ENCODE measurements around the gene PLCL2.

Gene PLCL2

DNA sequence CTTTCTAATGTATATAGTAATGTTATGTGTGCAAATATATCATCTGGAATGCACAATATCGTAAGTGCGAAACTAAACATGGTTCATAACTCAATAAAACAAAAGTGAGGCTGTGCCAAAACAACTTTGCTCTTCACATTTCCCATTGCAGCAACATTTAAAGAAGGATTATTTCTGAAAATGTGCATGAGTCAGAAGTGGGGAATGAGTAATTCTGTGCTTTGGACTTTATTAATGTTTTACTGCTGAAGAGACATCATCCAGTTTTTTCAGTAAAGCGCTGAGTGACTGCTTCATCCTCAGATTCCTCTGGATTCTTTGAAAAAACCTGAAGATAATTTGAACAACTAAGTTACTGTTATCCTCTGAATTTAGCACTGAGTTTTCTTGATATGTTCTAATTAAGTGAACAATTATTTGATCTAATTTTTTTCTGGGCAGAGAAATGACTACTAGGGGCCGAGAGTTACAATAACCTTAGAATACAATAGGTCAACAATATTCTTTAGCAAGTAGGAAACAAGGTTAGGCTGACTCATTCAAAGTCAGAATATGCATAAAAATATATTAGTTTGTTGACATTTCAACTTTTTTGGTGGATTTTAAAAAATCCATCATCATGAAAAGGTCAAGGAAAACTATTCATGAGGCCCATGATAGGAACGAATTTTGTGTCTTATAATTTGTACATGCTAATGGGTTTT, 20.0 kb upstream of the PLCL2 start:
- DNase-seq (ENCODE audit: low spot score) = no peak
- in situ Hi-C loops (cut with MboI; ENCODE audit: low pct_unique_long_range_greater_than_20kb, low sequenced_read_pairs, unreplicated experiment) = no loop called here
- TF ChIP-seq, protein P1, sequence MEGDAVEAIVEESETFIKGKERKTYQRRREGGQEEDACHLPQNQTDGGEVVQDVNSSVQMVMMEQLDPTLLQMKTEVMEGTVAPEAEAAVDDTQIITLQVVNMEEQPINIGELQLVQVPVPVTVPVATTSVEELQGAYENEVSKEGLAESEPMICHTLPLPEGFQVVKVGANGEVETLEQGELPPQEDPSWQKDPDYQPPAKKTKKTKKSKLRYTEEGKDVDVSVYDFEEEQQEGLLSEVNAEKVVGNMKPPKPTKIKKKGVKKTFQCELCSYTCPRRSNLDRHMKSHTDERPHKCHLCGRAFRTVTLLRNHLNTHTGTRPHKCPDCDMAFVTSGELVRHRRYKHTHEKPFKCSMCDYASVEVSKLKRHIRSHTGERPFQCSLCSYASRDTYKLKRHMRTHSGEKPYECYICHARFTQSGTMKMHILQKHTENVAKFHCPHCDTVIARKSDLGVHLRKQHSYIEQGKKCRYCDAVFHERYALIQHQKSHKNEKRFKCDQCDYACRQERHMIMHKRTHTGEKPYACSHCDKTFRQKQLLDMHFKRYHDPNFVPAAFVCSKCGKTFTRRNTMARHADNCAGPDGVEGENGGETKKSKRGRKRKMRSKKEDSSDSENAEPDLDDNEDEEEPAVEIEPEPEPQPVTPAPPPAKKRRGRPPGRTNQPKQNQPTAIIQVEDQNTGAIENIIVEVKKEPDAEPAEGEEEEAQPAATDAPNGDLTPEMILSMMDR (IDR thresholded peaks at IDR 0.05; ENCODE audit: extremely low read depth, insufficient read depth, missing control alignments) = no peak

DNA sequence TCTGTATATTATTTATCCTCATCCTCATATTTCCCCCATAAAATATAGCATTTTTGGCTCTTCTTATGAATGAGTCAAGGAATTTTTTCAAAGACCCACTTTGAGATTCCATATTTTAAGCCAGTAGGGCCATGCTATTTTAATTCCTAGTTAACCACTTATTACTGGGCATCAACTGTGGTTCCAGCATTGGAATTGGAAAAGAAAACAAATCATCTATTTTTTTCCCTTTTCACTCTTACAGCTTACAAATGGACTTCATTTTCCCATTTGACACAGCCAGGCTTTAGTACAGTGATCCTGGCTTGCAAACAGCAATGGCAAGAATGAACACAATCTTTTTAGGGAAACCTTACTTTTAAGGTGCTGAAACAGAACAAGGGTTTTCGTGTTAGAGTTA, 19.4 kb upstream of the PLCL2 start:
- in situ Hi-C loops (cut with MboI; ENCODE audit: low pct_unique_long_range_greater_than_20kb, low sequenced_read_pairs, unreplicated experiment) = no loop called here
- TF ChIP-seq, protein P1 (IDR thresholded peaks at IDR 0.05; ENCODE audit: extremely low read depth, insufficient read depth, missing control alignments) = no peak
- DNase-seq (ENCODE audit: low spot score) = no peak

DNA sequence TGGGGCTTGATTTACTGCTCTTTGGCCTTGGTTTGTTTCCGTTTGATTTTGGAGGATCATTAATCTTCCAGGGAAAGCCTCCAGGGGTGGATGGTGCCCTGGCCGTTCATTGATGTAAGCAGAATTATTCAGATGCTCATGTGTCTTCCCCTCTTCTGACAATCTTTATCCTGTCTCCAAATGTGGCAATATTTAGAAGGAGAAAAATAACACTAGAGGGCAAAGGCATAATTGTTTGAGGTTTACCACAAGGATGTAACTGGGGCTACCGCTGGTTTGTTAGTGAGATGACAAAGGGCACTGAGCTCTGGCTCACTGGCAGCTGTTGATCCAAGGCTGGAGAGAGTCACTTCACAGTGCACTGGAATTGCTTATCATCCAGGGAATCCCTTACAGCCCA, 18.2 kb upstream of the PLCL2 start:
- no peak for DNase-seq (ENCODE audit: low spot score)
- in situ Hi-C loops (cut with MboI; ENCODE audit: low pct_unique_long_range_greater_than_20kb, low sequenced_read_pairs, unreplicated experiment) = no loop called here
- TF ChIP-seq, protein P1 (IDR thresholded peaks at IDR 0.05; ENCODE audit: extremely low read depth, insufficient read depth, missing control alignments) = no peak

DNA sequence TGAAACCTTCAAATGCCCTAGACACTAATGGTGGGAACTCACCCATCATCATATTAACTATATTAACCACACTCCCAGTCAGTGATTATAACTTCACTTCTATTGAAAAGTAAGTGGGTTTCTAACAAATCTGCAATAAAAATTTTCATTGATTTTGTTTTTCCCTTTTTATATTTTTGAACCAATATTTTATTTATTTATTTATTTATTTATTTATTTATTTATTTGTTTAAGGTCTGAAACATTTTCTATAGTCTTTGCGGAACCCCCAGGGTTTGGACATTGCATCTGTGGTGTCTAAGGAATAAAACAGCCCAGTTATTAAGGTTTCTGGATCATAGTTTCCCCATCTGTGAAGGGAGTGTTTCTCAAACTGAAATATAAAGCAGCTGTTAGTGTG, 16.2 kb upstream of the PLCL2 start:
- no peak for DNase-seq (ENCODE audit: low spot score)
- in situ Hi-C loops (cut with MboI; ENCODE audit: low pct_unique_long_range_greater_than_20kb, low sequenced_read_pairs, unreplicated experiment) = no loop called here
- TF ChIP-seq, protein P1 (IDR thresholded peaks at IDR 0.05; ENCODE audit: extremely low read depth, insufficient read depth, missing control alignments) = no peak

DNA sequence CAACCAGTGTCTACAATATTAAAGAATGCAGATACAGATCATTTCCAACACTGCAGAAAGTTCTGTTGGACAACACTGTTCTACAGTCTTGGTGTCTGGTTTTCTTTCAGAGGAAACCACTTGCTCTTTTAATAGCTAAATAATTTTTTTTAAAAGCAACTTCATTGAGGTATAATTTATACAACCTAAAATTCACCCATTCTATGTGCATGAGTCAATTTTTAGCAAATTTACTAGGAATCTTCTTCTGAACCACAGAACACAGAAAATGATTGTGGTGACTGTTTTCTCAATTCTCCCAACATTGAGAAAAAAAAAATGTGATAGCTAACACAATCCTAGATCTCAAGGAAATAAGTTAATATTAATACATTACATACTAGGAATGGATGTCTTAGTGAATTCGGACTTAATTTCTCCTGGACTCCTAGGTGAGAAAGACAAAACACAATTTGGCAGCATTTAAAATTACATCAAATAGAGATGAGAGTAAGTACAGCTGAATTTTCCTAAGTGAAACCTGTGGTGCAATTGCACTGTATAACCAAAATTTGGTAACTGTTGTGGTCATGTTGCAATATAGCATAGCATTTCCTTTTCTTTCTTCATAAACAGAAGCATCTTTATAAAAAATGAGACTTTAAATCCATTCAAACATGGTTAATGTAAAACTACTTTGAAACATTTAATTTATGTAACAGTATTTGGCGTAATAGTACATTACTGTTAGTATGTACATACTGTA, 15.3 kb upstream of the PLCL2 start:
- TF ChIP-seq, protein P1 (IDR thresholded peaks at IDR 0.05; ENCODE audit: extremely low read depth, insufficient read depth, missing control alignments) = no peak
- DNase-seq (ENCODE audit: low spot score) = no peak
- in situ Hi-C loops (cut with MboI; ENCODE audit: low pct_unique_long_range_greater_than_20kb, low sequenced_read_pairs, unreplicated experiment) = no loop called here

DNA sequence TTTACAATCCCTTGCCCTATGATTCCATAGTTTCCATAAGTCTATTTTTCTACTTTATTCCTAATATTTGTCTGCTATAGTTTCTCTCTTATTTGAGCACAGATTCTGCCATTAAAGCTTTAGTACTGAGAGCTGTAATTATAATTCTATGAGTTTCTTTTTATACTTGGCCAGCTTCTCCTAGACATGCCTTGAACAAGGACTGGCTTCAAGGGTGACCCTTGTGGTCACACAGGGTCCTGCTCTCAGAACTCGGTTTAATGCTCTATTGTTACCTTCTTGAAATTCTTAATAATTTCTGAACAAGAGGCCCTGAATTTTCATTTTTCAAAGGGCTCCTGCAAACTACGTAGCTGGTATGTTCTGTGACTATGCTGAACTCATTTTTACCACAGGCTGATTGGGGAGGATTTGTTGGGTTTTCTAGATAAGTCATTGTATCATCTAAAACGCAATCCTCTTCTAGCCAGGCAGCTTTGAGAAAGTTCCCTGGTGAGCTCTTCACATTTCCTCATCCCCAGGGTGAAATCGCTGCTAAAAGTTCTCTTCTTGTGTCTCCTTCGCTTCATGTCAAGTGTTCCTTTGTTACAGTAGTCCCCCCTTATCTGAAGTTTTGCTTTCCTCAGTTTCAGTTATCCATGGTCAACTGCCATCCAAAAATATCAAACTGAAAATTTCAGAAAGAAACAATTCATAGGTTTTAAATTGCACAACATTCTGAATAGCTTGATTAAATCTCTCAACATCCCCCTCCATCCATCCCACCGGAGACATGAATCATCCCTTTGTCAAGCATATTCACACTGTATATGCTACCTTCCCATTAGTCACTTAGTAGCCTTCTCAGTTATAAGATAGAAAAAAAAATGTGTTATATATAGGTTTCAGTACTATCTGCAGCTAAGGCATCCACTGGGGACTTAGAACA, 12.6 kb upstream of the PLCL2 start:
- in situ Hi-C loops (cut with MboI; ENCODE audit: low pct_unique_long_range_greater_than_20kb, low sequenced_read_pairs, unreplicated experiment) = no loop called here
- TF ChIP-seq, protein P1 (IDR thresholded peaks at IDR 0.05; ENCODE audit: extremely low read depth, insufficient read depth, missing control alignments) = no peak
- no peak for DNase-seq (ENCODE audit: low spot score)

Measured in GM13977 (cell line).